Fibroblast of the aortic adventitia (primary cell): ENCODE measurements around the gene MYBPHL. TPM values are rescaled to one million over a fixed set of nuclear protein-coding genes. Genes with fewer than 3 reads are reported as not detected.
A peak's percentile ranks its signal among the peaks of the same experiment; 100 is the strongest.

ENCODE experiments used
- DNase-seq: peaks from one replicate; pipeline ENCODE4 v3.0.0-alpha.2; 2010; ENCODE audit warnings: low read depth
- H3K4me3 ChIP-seq: 2 replicates; pipeline ENCODE4 v1.5.1; 2011; ENCODE audit warnings: low read depth, mild to moderate bottlenecking, control low read depth, low read length, moderate library complexity
- total RNA-seq: library from RNA; depleted of rRNA; stranded (reverse); fragments of >200 nt; gene quantifications from 2 replicates; pipeline ENCODE4 v1.2.3, GENCODE V29; 2012; ENCODE audit warnings: low replicate concordance
- TF ChIP-seq, protein P1 (sequence below): IDR thresholded peaks from 2 replicates; pipeline ENCODE4 v1.5.1; 2011; ENCODE audit warnings: mild to moderate bottlenecking, low read length, control low read depth, inconsistent platforms; ENCODE audit not compliant: insufficient read depth

The MYBPHL gene
- total RNA-seq, 1 donor, result not detected

DNA sequence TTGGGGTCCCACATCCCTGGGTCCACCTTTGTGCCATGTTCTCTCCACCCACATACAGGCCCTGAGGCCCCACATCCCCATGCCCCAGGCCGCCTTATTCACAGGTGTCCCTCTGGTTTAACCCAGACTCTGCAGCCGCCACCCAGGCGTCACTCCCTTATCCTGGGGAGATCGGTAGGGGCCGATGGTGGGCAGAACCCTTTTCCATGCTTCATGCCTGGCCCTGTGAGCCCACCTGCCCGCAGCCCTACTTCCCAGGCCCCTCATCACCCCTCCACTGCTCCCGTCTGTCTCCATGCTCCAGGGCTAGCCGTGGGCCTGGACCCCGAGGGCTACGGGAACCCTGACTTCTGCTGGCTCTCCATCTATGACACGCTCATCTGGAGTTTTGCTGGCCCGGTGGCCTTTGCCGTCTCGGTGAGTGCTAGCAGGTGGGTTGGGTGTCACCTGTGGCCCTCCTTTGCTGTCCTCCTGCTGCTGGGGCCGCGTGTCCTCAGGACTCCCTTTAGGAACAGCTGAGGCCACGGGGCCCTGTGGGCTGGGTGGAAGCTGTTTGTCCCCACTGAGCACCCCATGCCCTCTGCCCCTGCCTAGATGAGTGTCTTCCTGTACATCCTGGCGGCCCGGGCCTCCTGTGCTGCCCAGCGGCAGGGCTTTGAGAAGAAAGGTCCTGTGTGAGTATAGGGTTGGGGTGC lies 36.0 kb downstream of the MYBPHL start:
- TF ChIP-seq, protein P1, sequence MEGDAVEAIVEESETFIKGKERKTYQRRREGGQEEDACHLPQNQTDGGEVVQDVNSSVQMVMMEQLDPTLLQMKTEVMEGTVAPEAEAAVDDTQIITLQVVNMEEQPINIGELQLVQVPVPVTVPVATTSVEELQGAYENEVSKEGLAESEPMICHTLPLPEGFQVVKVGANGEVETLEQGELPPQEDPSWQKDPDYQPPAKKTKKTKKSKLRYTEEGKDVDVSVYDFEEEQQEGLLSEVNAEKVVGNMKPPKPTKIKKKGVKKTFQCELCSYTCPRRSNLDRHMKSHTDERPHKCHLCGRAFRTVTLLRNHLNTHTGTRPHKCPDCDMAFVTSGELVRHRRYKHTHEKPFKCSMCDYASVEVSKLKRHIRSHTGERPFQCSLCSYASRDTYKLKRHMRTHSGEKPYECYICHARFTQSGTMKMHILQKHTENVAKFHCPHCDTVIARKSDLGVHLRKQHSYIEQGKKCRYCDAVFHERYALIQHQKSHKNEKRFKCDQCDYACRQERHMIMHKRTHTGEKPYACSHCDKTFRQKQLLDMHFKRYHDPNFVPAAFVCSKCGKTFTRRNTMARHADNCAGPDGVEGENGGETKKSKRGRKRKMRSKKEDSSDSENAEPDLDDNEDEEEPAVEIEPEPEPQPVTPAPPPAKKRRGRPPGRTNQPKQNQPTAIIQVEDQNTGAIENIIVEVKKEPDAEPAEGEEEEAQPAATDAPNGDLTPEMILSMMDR, result no peak
- H3K4me3 ChIP-seq, result no peak overlapping the region
- no peak for DNase-seq

DNA sequence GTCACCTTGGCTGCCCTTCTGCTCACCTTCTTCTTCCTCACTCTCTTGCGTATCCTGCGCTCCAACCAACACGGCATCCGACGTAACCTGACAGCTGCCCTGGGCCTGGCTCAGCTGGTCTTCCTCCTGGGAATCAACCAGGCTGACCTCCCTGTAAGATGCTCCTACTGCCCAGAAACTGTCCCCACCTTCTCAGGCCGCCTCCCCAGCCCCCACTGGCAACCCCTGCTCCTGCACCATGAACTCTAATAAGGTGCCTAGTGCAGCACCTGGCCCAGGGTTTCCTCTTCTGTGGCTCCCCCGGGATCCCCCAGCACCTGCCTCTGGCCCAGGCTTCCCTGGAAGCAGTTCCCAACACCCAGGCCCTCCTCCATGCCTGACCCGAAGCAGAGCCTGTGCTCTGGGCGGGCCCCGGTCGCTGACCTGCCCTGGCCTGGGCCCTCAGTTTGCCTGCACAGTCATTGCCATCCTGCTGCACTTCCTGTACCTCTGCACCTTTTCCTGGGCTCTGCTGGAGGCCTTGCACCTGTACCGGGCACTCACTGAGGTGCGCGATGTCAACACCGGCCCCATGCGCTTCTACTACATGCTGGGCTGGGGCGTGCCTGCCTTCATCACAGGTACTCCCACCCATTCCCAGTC lies 36.7 kb downstream of the MYBPHL start:
- no peak for DNase-seq
- H3K4me3 ChIP-seq, result no peak overlapping the region

DNA sequence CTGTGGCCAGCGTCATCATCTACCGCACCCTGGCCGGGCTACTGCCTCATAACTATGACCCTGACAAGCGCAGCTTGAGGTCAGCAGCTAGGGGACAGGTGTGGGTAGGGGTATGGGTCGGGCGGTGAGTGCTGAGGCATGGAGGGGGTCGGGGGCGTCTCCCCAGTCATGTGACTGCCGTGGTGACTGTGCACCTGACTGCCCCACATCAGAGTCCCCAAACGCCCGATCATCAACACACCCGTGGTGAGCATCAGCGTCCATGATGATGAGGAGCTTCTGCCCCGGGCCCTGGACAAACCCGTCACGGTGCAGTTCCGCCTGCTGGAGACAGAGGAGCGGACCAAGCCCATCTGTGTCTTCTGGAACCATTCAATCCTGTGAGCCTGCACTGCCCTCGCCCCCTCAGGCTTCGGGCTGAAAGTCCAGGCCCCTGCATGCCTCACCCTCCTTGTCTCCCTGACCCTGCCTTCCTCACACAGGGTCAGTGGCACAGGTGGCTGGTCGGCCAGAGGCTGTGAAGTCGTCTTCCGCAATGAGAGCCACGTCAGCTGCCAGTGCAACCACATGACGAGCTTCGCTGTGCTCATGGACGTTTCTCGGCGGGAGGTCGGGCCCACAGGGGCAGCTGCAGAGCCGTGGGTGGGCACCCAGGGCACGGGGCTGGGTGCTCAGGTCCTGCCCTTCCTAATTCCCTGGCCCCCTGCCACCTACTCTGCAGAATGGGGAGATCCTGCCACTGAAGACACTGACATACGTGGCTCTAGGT lies 37.4 kb downstream of the MYBPHL start:
- TF ChIP-seq, protein P1, result no peak
- DNase-seq, result no peak
- no peak overlapping the region for H3K4me3 ChIP-seq

More for the DNA sequence above, 36.7 kb downstream of the MYBPHL start:
- TF ChIP-seq, protein P1, result no peak

DNA sequence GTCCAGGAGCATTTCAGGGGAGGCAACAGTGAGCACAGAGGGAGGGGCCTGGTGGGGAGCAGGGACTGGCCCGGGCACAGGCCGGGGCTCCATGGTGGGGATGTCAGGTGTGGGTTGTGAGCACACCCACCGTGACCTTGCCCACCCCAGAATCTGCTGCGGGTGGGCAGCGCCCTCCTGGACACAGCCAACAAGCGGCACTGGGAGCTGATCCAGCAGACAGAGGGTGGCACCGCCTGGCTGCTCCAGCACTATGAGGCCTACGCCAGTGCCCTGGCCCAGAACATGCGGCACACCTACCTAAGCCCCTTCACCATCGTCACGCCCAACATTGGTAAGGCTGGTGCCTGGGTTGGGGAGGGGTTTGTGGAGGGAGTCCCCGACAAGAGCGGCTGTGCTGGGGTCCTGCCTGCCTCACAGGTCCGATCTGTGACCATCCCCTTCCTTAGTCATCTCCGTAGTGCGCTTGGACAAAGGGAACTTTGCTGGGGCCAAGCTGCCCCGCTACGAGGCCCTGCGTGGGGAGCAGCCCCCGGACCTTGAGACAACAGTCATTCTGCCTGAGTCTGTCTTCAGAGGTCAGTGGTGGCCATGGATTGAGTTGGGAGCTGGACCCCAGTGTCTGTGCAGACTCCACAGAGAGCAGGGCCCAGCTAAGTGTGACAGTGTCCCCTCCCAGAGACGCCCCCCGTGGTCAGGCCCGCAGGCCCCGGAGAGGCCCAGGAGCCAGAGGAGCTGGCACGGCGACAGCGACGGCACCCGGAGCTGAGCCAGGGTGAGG lies 38.2 kb downstream of the MYBPHL start:
- no peak for DNase-seq
- TF ChIP-seq, protein P1, result no peak
- H3K4me3 ChIP-seq, result no peak overlapping the region

DNA sequence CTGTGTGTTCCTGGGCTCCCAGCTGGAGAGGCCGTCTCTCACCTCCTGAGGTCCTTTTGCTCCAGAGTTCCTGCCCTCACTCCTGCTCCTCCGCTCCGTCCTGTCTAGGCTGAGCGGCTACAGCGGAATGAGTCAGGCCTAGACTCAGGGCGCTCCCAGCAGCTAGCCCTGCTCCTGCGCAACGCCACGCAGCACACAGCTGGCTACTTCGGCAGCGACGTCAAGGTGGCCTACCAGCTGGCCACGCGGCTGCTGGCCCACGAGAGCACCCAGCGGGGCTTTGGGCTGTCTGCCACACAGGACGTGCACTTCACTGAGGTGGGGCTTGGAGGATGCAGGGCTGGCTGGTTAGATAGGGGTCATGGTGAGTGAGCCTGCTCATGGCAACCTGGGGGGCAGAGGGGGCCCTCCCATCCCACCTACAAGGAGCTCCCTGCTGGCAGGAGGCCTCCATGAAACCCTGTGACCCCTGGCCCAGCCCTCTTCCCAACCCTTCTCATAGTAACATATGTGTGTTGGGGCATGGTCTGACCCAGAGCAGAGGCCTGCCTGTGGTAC lies 39.0 kb downstream of the MYBPHL start:
- TF ChIP-seq, protein P1, result no peak
- H3K4me3 ChIP-seq, result no peak overlapping the region
- DNase-seq, result no peak

DNA sequence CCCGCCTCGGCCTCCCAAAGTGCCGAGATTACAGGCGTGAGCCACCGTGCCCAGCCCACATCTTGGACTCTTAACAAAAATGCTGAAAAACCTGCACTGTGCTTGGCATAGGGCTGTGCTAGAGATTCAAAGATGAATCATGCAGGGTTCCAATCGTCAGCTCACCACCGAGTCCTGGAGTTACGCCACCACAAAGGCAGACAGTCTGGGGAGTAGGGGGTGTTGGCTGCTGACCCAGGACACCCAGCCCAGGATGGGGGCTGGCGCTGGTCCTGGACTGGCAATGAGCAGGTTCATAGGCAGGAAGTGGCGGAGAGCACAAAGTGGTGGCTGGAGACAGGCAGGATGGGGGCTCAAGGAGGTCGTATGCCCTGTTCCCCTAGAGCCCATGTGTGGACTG lies 39.8 kb downstream of the MYBPHL start:
- no peak overlapping the region for H3K4me3 ChIP-seq
- DNase-seq, result peak; percentile 33
- TF ChIP-seq, protein P1, result no peak
